PC-3 (cell line): ENCODE results near the gene BUB1. TPM values are rescaled to one million over a fixed set of nuclear protein-coding genes. Genes with fewer than 3 reads are reported as not detected.
"Not testable (repeated sequence)": the region's sequence is repeated elsewhere in the genome, so short reads cannot be mapped to it uniquely, and the experiment has no call there.

ENCODE experiments used
- ATAC-seq: fragments of 200-7000 bp; cut with Tn5 transposase; 2 replicates; pipeline ENCODE4 v1.9.1; 2020; ENCODE audit warnings: mild to moderate bottlenecking, moderate library complexity
- BruUV-seq: library from RNA; stranded (reverse); fragments of 400-500 nt; replicated peaks from 2 replicates; lab custom pipeline; 2021; lab: Mats Ljungman, UMichigan
- CTCF ChIA-PET: fragments of 300-600 bp; sonication (Branson Sonifier 250); formaldehyde crosslinking; loops from one replicate; lab custom pipeline; 2022; ENCODE audit warnings: antibody characterized with exemption; lab: Charles Lee
- POLR2A ChIA-PET: fragments of 300-600 bp; sonication (Branson Sonifier 250); formaldehyde crosslinking; loops from one replicate; lab custom pipeline; 2022; ENCODE audit warnings: antibody characterized with exemption; ENCODE audit not compliant: unreplicated experiment; lab: Charles Lee
- DNase-seq: peaks from one replicate; pipeline ENCODE4 v3.0.0-alpha.2; 2015
- H2AFZ ChIP-seq: fragments of 300-600 bp; sonication (generic); 2 replicates; pipeline ENCODE4 v1.6.0; 2016; ENCODE audit warnings: antibody characterized with exemption, low read length
- H3F3A ChIP-seq: fragments of 300-600 bp; sonication (generic); one replicate; pipeline ENCODE4 v1.6.0; 2017; ENCODE audit warnings: antibody characterized with exemption, low read length, control low read depth, mild to moderate bottlenecking; ENCODE audit not compliant: unreplicated experiment
- H3K27ac ChIP-seq: fragments of 300-600 bp; sonication (generic); 2 replicates; pipeline ENCODE4 v1.5.1; 2016; ENCODE audit warnings: mild to moderate bottlenecking, low read length
- H3K27me3 ChIP-seq: fragments of 300-600 bp; sonication (generic); 2 replicates; pipeline ENCODE4 v1.6.1; 2016; ENCODE audit warnings: low read length, mixed read lengths
- H3K36me3 ChIP-seq: fragments of 300-600 bp; sonication (generic); 2 replicates; pipeline ENCODE4 v1.6.1; 2016; ENCODE audit warnings: low read depth, mixed run types, low read length, mixed read lengths
- H3K4me1 ChIP-seq: fragments of 300-600 bp; sonication (generic); 2 replicates; pipeline ENCODE4 v1.5.1; 2016; ENCODE audit warnings: low read length; ENCODE audit not compliant: insufficient read depth
- H3K4me2 ChIP-seq: fragments of 300-600 bp; sonication (generic); 2 replicates; pipeline ENCODE4 v1.6.0; 2016; ENCODE audit warnings: low read length
- H3K4me3 ChIP-seq: fragments of 300-600 bp; sonication (generic); 2 replicates; pipeline ENCODE4 v1.5.1; 2016; ENCODE audit warnings: mild to moderate bottlenecking, low read length, mixed read lengths
- H3K79me2 ChIP-seq: fragments of 300-600 bp; sonication (generic); 2 replicates; pipeline ENCODE4 v1.6.1; 2017; ENCODE audit warnings: low read length, mixed read lengths
- H3K9ac ChIP-seq: fragments of 300-600 bp; sonication (generic); 2 replicates; pipeline ENCODE4 v1.6.0; 2016; ENCODE audit warnings: mild to moderate bottlenecking, low read length
- H3K9me2 ChIP-seq: fragments of 300-600 bp; sonication (generic); replicated peaks from 2 replicates; pipeline ENCODE4 v1.6.1; 2016; ENCODE audit warnings: mixed run types, low read length, mixed read lengths
- H3K9me3 ChIP-seq: fragments of 300-600 bp; sonication (generic); 2 replicates; pipeline ENCODE4 v1.6.1; 2016; ENCODE audit warnings: low read length, mixed read lengths
- H4K20me1 ChIP-seq: fragments of 300-600 bp; sonication (generic); 2 replicates; pipeline ENCODE4 v1.6.1; 2016; ENCODE audit warnings: low read length, mixed read lengths
- intact Hi-C: fragments of 100-400 bp; cut with micrococcal nuclease; formaldehyde crosslinking; loops from 2 replicates; pipeline ENCODE4 v1.9.0; 2023
- total RNA-seq: library from RNA; depleted of rRNA; stranded (reverse); fragments of >200 nt; gene quantifications from 2 replicates; pipeline ENCODE4 v1.2.3, GENCODE V29; 2014

The BUB1 gene
- total RNA-seq, 1 experiment from 2014 or later = 89.8 TPM

- H3K27me3 ChIP-seq, DNase-seq, intact Hi-C loops, H3K4me3 ChIP-seq, H3K4me2 ChIP-seq, H3K79me2 ChIP-seq, CTCF ChIA-PET, H3K27ac ChIP-seq, H3K36me3 ChIP-seq, BruUV-seq, H3K9me2 ChIP-seq, H3K9ac ChIP-seq, H2AFZ ChIP-seq, H3K9me3 ChIP-seq, H4K20me1 ChIP-seq, H3F3A ChIP-seq, ATAC-seq, H3K4me1 ChIP-seq, POLR2A ChIA-PET: not testable (repeated sequence)
Measured at GRCh38 chr2:110605057-110605456, 72.8 kb downstream of the BUB1 start.

- ATAC-seq, CTCF ChIA-PET, H3K9me3 ChIP-seq, H3K4me2 ChIP-seq, H3F3A ChIP-seq, H3K36me3 ChIP-seq, H3K4me1 ChIP-seq, H4K20me1 ChIP-seq, DNase-seq, intact Hi-C loops, POLR2A ChIA-PET, H3K9me2 ChIP-seq, H3K9ac ChIP-seq, H3K27ac ChIP-seq, BruUV-seq, H3K27me3 ChIP-seq, H2AFZ ChIP-seq, H3K4me3 ChIP-seq, H3K79me2 ChIP-seq: not testable (repeated sequence)
Measured at GRCh38 chr2:110603917-110604591, 73.8 kb downstream of the BUB1 start.

- H3K4me1 ChIP-seq, H2AFZ ChIP-seq, H3K9me3 ChIP-seq, DNase-seq, H3K27me3 ChIP-seq, H3K79me2 ChIP-seq, H3K9ac ChIP-seq, H4K20me1 ChIP-seq, H3K4me3 ChIP-seq, H3K9me2 ChIP-seq, H3F3A ChIP-seq, H3K36me3 ChIP-seq, intact Hi-C loops, CTCF ChIA-PET, H3K27ac ChIP-seq, POLR2A ChIA-PET, H3K4me2 ChIP-seq, BruUV-seq: not testable (repeated sequence)
- peak; percentile 29; the same call in 1 of the 2 replicates for ATAC-seq
Measured at GRCh38 chr2:110602139-110602538, 75.7 kb downstream of the BUB1 start.

GRCh38 chr2:110591973-110592372 is 85.9 kb downstream of the BUB1 start:
- H3K27me3 ChIP-seq, H3K4me3 ChIP-seq, CTCF ChIA-PET, H3K9me2 ChIP-seq, H3F3A ChIP-seq, DNase-seq, H3K4me1 ChIP-seq, H3K4me2 ChIP-seq, H4K20me1 ChIP-seq, intact Hi-C loops, H2AFZ ChIP-seq, H3K27ac ChIP-seq, ATAC-seq, H3K9me3 ChIP-seq, H3K36me3 ChIP-seq, POLR2A ChIA-PET, H3K79me2 ChIP-seq, H3K9ac ChIP-seq, BruUV-seq: not testable (repeated sequence)

- BruUV-seq, H3K79me2 ChIP-seq, H3K4me1 ChIP-seq, H3K9ac ChIP-seq, POLR2A ChIA-PET, H3K36me3 ChIP-seq, H3K9me3 ChIP-seq, H3K4me2 ChIP-seq, H3F3A ChIP-seq, H3K27me3 ChIP-seq, H3K9me2 ChIP-seq, H4K20me1 ChIP-seq, DNase-seq, H2AFZ ChIP-seq, intact Hi-C loops, CTCF ChIA-PET, H3K27ac ChIP-seq, H3K4me3 ChIP-seq, ATAC-seq: not testable (repeated sequence)
Measured at GRCh38 chr2:110589677-110590330, 88.1 kb downstream of the BUB1 start.

GRCh38 chr2:110588520-110588919 is 89.3 kb downstream of the BUB1 start:
- H4K20me1 ChIP-seq, H3K4me3 ChIP-seq, H3K9me2 ChIP-seq, DNase-seq, H3K79me2 ChIP-seq, H3K9me3 ChIP-seq, ATAC-seq, H3F3A ChIP-seq, H2AFZ ChIP-seq, H3K36me3 ChIP-seq, H3K27ac ChIP-seq, H3K4me1 ChIP-seq, BruUV-seq, H3K27me3 ChIP-seq, POLR2A ChIA-PET, CTCF ChIA-PET, intact Hi-C loops, H3K9ac ChIP-seq, H3K4me2 ChIP-seq: not testable (repeated sequence)
